ENCODE measurements around the gene DCDC2B.

DCDC2B gene

GRCh38 chr1:32220746-32221580 is 12.1 kb downstream of the DCDC2B start:
- Histone ChIP-seq H3K27ac (peak overlapping the region in 17 of 21 experiments; percentile 1 to 100 (median 95)), H3K4me3 (peak overlapping the region in 6 of 7 experiments; percentile 61 to 96 (median 91))

DNA sequence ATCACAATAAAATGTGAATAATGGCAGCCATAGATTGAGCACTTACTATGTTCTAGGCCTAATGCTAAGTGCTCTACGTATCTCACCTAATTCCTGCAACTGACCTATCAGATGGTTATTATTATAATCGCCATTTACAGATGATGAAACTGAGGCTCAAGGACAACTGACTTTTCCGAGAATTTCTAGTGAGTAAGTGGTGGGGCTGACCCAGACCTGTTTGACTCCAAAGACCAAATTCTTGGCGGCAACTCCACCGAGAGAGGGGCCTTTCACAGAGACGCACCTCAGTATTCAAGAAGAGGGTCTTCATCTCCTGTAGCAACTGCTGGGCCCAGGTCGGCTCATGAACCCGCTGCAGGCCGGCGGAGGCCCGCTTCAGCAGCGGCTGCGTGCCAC is 12.7 kb downstream of the DCDC2B start:
- Histone ChIP-seq H3K4me3 (peak overlapping the region; percentile 61 to 96 (median 91)), H3K27ac (peak overlapping the region; percentile 78 to 100 (median 93))

GRCh38 chr1:32221980-32222755 is 13.3 kb downstream of the DCDC2B start, which contains the start of the genes EIF3I and TMEM234:
Gene EIF3I (plus strand): TSS chr1:32222407. CDS start chr1:32222442, 35 bp downstream.
Gene TMEM234 (minus strand): TSS chr1:32222353. CDS start chr1:32222322, 31 bp downstream.
- Histone ChIP-seq H3K27ac (peak within 1 kb of the TSS; percentile 78 to 100 (median 93)), H3K4me3 (peak within 1 kb of the TSS; percentile 61 to 96 (median 91))

- Histone ChIP-seq H3K27ac (peak overlapping the region in 10 of 21 experiments; percentile 89 to 100 (median 95)), H3K4me3 (peak overlapping the region in 1 of 7 experiments; percentile 91)
These were observed 14.8 kb downstream of the DCDC2B start for GRCh38 chr1:32223683-32224082.

DNA sequence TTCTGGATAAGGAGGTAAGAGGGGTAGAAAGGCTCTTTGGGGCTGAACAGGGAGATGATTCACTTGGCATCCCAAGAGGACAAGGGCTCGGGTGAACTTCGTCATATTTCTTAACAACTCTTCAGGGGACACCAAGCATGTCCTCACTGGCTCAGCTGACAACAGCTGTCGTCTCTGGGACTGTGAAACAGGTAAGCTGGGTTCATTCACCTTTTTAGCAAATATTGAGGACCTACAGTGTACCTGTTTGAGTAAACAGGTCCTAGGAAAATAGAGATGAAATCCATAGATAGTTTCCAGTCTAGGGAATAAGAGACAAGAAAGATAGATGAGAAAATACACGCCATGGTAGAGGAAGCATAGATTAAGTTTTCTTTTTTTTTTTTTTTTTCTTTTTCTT is 15.4 kb downstream of the DCDC2B start:
- Histone ChIP-seq H3K27ac (peak overlapping the region in 5 of 21 experiments; percentile 90 to 100 (median 97)), H3K4me3 (no peak overlapping the region)

DNA sequence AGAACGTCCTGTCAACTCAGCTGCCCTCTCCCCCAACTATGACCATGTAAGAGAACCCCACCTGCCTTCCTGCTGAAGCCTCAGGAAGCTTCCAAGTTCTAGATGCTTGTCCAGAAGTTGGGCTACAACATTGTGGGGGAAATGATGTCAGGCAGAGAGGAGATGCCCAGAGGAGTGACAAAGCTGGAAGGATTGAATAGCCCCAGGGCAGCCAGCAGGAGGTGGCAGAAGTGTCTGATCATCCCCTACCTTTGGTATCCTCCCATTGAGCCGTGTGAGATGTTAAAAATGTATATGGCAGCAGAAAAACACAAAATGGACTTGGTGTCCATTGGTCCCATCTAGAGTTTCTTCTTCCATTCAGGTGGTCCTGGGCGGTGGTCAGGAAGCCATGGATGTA is 19.9 kb downstream of the DCDC2B start:
- Histone ChIP-seq H3K4me3 (no peak overlapping the region), H3K27ac (no peak overlapping the region)

DNA sequence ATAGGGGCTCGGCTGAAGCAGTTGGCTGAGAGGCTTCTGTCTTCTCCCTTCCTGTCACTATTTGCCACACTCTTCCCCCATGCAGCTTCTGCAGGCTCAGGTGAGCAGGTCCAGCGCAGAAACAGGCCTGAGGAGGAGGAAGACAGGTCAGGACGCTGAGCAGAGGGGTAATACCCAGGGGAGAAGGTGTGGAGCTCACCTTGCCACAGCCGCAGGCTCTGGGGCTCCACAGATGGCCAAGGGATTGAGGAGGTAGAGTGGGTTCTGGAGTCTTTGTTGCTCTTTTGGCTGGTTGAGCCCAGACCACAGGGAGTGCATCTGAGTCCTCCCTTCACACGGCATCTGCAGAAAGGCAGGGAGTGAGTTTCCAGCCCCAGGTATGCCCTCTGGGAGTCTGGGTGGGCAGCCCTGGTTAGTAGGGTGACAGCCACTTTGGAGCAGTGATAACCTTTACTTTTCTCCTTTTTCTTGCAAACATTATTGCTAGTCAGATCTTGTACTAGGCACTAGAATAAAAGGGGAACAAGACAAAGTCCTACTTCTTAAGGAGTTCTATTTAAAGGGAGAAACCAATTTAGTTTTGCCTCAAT is 23.0 kb downstream of the DCDC2B start:
- no peak overlapping the region for H3K27ac ChIP-seq

GRCh38 chr1:32232558-32233304 is 23.8 kb downstream of the DCDC2B start:
- no peak overlapping the region for H3K27ac ChIP-seq
- H3K4me3 ChIP-seq, result no peak overlapping the region

More for the DNA sequence above, 23.0 kb downstream of the DCDC2B start:
- no peak overlapping the region for H3K4me3 ChIP-seq

GRCh38 chr1:32234792-32235191 is 25.9 kb downstream of the DCDC2B start:
- peak overlapping the region in 2 of 21 experiments; percentile 11 to 60 for H3K27ac ChIP-seq

DNA sequence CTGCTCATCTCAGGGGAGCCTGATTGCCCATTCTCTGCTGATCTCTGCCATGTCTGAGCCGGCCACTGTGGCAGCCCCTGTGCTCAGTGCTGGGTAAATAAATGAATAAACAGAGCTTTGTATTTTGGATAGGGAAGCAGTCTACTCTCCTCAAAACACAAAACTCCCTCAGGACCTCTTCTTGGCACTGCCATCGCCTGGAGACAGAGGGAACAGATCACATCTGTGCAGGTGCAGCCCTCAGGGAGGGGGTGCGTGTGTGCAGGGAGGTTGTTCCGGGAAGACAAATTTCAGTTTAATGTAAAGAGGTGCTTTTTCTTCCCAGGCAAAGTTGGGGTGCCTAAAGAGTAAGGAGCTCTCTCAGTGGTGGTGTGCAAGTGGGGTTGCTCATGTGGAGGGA is 30.4 kb downstream of the DCDC2B start:
- H3K4me3 ChIP-seq, result no peak overlapping the region
- H3K27ac ChIP-seq, result peak overlapping the region in 4 of 21 experiments; percentile 78 to 86 (median 80)

More at GRCh38 chr1:32234792-32235191, 25.9 kb downstream of the DCDC2B start:
- no peak overlapping the region for H3K4me3 ChIP-seq

GRCh38 chr1:32239790-32240139 is 30.9 kb downstream of the DCDC2B start:
- Histone ChIP-seq H3K27ac (peak overlapping the region in 10 of 21 experiments; percentile 67 to 86 (median 76)), H3K4me3 (peak overlapping the region in 6 of 7 experiments; percentile 40 to 66 (median 52))

GRCh38 chr1:32240140-32240951 is 31.5 kb downstream of the DCDC2B start:
- Histone ChIP-seq H3K4me3 (peak overlapping the region; percentile 40 to 66 (median 50)), H3K27ac (peak overlapping the region in 20 of 21 experiments; percentile 8 to 86 (median 74))

DNA sequence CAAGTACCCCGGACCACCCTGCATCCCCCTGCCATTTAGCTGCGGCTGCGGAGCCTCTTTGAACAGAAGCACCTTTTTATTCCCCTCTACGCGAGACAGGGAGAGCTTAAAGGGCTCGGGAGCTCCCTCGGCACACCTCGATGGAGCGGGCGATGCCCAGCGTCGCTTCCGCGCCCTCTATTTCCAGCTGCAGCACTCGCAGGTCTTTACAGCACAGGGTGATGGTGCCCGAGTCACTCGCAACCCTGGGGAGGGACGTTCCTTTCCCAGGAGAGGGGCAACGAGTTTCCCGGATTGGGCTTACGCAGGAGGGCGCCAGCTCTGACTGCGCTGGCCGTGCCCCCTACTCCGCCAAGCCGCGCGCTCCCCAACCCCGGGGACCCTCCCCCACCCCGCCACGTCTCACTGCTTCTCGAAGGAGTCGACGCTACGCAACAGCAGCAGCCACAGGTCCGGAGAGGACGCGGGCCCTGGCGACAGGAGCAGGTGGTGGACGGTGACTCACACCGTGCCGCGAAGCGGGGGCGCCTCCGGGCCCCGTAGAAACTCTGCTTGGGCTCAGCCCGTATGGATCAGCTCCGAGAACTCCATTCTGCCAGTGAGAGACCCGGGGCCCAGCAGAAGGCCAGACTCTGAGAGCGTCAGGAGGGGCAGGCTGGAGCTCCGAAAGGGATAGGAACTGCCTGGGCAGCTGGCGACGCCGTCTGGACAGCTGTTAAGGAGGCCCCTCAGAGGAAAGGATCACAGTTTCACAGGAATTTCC is 32.3 kb downstream of the DCDC2B start:
- Histone ChIP-seq H3K27ac (peak overlapping the region; percentile 15 to 86 (median 74)), H3K4me3 (peak overlapping the region; percentile 40 to 66 (median 50))

- Histone ChIP-seq H3K27ac (peak overlapping the region in 3 of 21 experiments; percentile 24 to 82 (median 42)), H3K4me3 (no peak overlapping the region)
These were observed 33.5 kb downstream of the DCDC2B start for GRCh38 chr1:32242341-32242851.

DNA sequence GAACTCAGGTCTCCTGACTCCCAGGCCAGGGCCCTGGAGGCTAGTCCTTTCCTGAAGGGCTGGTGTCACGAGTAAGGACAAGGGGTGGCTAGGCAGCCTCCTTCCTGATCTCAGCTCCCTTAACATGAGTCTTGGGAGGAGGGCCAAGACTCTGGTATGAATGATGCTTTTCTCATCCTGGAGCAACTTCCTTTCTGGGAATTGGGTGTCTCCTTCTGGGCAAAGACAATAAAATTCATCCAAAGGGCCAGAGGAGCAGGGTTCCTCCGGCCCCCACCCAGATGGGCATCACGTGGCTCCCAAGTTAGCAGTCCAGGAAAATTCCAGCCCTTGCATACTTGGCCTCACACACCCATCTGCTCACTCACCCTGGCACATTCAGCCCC is 38.0 kb downstream of the DCDC2B start, which contains the start of gene FAM167B:
Gene FAM167B (plus strand): TSS at position 335 of the 386 bp plus-strand sequence. CDS start 200 bp downstream, outside the sequence.
- Histone ChIP-seq H3K27ac (peak within 1 kb of the TSS in 19 of 21 experiments; percentile 27 to 98 (median 77)), H3K4me3 (no peak within 1 kb of the TSS)

- Histone ChIP-seq H3K27ac (peak overlapping the region in 18 of 21 experiments; percentile 27 to 98 (median 76)), H3K4me3 (no peak overlapping the region)
These were observed 38.6 kb downstream of the DCDC2B start for GRCh38 chr1:32247452-32247851.
